Dedifferentiated amniotic fluid mesenchymal stem cell (primary cell): Measurements from ENCODE around the gene RNF10.
"Not testable (repeated sequence)": the region's sequence is repeated elsewhere in the genome, so short reads cannot be mapped to it uniquely, and the experiment has no call there.

Experiments
- DNase-seq: peaks from one replicate; pipeline ENCODE4 v3.0.0-alpha.2; 2016; ENCODE audit errors: extremely low spot score

RNF10 gene

DNA sequence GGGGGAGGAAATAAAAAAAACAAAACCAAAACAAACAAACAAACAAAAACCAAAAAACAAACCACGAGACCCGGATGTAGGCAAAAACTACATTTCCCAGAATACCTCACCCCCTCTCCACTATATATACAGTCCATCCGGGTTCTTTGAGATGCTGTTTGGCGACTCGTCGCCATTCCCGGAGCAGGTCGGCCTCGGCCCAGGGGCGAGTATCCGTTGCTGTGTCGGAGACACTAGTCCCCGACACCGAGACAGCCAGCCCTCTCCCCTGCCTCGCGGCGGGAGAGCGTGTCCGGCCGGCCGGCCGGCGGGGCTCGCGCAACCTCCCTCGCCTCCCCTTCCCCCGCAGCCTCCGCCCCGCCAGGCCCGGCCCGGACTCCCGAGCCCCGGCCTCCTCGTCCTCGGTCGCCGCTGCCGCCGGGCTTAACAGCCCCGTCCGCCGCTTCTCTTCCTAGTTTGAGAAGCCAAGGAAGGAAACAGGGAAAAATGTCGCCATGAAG is at the start of gene RNF10:
RNF10 (plus strand) TSS at position 154 of the 500 bp plus-strand sequence. CDS start 456 bp downstream, outside the sequence.
- DNase-seq = peak; percentile 91

DNA sequence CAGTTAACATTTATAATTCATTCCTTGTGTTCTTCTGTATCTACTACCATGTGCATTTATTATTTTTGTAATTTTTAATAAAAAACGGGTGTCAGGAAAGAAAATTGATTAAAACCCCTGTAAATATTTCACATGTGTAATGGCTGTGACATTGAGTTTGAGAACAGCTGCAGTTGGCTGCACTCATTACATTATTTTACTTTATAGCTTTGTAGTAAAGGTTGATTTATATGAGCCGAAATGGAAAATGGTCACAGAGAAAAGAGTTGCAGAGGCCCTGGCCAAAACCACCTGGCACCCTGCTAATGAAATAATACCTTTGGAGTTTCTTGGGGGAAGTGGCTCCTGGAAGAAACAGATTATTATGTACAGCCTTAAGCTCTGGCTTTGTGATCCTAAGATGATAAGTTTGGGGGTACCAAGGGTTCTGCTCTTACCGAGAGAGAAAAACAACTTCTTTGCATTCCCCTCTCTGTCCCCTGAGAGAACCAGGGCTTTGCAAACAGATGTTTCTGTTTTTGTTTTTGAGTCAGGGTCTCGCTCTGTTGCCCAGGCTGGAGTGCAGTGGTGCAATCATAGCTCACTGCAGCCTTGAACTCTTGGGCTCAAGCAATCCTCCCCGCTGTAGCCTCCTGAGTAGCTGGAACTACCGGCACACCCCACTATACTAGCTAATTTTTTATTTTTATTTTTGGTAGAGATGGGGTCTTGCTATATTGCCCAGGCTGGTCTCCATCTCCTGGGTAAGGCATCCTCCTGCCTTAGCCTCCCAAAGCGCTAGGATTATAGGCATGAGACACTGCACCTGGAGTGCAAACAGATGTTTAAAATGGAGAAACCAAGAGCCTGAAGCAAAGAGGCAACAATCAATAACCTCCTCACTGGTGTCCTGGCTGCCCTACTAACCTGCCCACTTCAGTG is 47.9 kb upstream of the RNF10 start:
- no peak for DNase-seq

DNA sequence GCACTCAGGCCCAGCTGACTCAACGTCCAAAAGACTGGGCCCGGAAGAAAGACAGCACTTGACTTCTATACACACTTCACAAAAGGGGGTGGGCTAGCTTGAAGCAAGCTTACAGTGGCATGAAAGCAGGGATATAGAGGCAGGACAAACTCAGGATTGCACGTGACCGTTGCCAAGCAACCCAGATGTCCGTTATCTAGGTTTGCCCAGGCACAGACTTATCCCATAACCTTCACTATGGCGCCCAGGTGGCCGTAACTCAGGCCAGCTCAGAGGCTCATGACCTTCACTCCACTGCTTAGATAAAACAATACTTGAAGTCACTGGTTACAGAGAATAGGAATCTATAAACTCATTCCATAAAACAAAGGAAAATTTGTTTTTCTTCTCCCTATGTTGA is 46.6 kb upstream of the RNF10 start:
- not testable (repeated sequence) for DNase-seq

DNA sequence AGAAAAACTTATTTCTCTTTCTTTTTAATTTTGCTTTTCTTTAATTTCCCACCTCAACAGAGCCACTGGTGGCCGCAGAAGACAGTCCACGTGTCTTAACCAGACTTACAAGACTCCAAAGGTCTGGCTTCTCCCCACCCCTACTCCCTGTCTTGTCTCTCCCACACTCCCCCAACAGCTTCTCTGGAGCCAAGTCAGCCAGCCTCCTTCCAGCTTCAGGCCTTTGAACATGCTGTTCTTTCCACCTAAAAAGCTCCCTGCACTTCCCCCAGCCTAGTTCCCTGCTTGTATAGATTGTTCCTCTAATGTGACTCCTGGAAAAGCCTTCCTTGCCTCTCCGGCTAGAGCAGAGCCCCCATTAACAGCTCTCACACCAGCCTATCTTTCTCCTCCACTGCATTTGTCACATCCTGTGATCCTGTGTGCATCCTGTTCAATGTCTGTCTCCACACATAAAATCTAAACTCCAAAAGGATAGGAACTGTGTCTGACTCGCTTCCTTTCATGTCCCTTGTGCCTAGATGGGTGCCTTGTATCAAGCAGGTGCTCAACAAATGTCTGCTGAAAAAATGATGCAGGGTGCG is 46.0 kb upstream of the RNF10 start:
- DNase-seq = no peak

DNA sequence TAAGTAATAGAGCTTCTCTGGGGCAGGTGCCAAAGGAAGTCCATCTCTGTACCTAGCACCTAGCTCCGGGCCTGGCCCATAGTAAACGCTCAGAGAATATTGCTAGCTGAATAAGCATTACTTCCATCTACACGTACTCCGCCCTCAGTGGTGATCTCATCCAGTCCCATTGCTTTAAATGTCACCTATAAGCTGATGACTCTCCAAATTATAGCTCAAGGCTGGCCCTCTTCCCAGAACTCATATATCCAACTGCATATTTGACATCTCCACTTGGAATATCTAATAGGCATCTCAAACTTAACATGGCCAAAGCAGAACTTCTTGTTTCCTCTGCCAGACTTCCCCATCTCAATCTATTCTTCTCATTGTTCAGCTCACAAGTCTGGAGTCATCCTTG is 45.1 kb upstream of the RNF10 start:
- no peak for DNase-seq

DNA sequence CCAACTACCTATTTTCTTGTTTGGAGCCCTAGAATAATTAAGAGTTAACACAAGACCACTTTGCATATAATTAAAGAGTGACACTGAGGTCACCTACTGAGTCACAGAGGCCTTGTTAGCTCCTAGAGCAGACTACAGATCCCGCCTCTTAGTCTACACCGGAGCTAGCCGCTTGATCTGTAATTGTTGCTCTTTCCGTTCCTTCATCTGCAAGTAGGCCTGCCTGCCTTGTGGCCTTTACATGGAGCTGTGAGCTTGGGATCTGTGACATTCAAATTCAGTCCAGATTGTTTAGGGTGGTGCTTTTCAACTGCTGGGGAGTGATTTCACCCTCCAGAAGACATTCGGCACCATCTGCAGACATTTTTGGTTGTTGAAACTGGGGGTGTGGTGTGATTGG is 43.8 kb upstream of the RNF10 start:
- no peak for DNase-seq

DNA sequence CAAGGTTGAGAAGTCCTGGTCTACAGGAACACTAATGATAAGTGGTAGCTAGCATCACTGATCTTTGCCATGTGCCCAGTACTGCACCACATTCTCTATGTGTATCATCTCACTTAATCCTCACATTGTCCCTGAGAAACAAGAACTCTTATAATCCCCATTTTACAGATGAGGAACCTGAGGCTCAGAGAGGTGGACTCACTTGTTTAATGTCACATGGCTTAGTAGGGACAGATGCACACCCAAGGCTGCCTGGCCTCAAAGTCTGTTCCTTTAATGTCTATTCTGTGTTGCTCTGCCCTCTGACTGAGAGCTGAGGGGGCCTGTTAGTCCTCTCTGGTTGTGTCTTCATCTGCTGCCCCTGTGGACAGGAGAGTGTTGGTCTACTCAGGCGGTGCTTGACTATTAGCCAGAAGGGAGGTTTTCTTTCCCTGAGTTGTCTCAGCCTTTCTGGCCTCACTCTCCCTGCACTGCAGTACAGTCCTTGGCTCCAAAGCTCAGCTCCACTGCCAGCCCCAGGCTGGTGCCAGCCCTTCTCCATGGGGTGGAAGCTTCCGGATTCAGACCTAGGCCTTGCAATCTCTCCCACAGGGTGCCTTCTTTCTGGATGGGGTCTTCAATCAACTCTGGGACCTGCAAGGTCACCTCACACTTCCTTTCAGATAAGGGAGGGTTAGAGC is 43.2 kb upstream of the RNF10 start:
- DNase-seq = no peak

DNA sequence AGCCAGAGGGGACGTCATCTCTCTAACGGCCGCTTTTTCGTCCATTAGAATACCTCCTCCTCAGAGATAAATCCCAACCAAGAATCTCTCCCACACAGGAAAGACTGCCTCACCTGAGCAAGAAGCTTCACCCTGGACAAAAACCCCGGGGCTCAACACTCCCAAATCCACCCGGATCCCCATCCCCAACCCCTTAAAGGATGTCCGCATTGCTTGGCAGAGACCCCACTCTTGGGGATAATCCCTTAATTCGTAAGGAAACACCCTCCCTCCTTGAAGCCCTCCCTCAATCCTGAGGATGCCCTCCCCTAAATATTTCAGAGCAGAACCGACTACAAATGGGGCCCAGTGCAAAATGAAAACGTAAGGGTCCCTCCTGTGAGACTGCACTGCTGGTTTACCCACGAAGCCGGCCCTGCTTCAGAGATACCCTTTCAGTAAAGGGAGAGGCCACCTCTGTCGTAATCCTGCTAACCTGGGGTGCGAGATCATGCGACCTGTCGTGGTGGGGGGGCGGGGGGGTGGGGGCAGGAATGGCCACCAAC is 38.9 kb upstream of the RNF10 start:
- DNase-seq = no peak

DNA sequence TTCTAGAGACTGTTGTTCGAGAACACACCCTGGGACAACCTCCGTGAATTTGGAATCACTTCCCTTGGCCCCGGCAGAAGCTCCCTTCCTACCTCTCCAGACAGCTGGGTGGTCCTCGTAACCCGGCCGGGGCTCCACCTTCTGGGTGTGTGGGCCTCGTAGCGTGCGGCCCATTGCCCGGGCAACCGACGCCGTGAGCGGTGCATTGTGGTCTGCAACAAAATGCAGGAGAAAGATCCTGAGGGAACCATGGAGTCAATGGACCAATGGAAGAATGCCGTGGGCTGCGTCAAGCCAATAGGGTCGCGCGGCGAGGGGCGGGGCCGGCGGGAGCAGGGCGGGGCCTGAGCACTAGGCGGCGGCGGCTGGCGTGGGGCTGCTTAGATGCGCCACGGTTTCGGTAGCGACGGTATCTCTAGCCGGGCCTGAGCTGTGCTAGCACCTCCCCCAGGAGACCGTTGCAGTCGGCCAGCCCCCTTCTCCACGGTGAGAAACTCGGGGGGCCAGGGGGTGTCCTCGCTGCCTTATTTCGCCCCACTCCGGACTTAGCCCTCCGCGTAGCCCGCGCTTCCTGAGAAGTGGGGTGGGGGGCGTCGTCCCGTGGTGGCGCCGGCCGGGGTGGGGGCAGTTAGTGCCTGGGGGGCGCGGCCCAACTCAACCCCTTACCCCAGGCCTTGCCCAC is 38.3 kb upstream of the RNF10 start, which contains the start of gene DYNLL1:
DYNLL1 (plus strand) TSS at position 383 of the 682 bp plus-strand sequence. CDS start 309 bp downstream, outside the sequence.
- peak; percentile 93 for DNase-seq

DNA sequence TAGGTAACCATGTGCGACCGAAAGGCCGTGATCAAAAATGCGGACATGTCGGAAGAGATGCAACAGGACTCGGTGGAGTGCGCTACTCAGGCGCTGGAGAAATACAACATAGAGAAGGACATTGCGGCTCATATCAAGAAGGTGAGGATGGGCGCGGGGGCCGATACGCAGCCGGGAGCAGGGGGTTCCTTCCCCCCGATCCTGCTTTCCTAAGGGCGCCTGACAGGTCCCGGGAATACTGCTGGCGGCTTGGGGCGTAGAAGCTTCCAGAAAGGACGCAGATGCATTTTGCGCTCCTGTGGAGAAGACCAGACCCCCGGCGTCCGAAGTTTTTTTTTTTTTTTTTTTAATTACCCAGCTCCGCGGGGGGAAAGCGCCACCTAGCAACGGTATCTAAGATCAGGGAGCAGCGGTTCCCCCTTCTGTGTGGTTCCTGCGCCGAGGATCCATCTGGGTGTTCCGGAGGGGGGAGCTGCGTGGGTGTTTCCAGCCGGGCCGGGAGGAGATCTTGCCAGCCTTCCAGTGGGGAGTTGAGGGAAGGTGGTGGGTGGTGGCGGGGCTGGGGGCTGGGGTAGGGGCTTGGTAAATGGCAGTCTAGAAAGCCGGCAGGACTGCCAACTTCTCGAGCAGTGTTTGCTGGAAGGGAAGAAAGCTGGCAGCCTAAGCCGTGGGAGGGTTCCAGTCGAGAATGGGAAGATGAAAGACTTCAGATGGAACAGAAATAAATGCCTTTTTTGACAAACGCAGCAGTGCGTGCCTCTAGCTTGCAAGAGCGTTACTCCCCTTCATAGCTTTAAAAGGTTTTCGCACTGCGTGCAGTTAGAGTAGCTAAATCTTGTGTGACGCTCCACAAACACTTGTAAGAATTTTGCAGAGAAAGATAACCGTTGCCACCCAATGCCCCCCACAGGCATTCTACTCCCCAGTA is 37.5 kb upstream of the RNF10 start:
- peak; percentile 20 for DNase-seq

DNA sequence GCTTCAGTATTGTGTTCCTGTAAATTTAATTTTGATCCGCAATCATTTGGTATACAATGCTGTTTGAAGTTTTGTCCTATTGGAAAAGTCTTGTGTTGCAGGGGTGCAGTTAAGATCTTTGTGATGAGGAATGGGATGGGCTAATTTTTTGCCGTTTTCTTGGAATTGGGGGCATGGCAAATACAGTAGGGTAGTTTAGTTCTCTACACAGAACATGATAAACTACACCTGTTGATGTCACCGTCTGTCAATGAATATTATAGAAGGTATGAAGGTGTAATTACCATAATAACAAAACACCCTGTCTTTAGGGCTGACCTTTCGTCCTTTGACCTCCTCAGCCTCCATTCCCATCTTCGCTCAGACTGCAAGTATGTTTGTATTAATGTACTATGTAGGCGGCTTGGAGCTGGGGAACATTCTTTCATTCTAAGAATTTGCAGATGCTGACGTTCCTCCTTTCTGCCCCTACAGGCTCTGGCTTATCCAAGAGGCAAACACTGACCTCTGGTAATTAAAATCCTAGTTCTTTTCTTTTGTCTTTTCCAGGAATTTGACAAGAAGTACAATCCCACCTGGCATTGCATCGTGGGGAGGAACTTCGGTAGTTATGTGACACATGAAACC is 36.5 kb upstream of the RNF10 start:
- no peak for DNase-seq

DNA sequence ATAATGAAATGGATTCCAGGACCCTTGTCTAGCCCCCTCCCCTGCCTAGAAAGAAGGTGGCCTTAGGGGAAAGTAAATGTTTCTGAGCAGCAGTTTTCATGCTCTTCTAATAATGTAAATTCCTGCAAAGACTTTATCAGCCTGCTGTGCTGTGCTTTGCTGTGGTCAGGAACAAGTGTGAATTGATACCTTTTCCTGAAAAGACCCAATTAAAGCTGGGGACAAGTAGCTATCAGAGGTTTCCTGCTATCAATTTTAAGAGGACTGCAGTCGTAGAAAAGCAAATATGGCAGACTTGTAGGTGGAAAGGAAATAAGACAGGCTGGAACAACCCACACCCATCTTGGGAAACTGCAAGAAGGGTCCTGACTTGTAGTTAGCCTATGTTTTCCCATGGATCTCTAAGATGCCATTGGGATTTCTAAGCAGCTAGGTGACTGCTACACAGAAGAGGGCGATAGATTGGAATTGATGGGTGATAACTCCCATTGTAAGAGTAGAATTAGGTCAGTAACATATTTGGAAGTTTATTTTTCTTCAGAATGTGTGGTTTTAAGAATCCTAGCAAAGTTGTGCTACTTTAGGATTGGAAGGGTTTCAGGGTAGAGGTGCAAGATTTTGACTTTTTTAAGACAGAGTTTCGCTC is 35.2 kb upstream of the RNF10 start:
- no peak for DNase-seq

DNA sequence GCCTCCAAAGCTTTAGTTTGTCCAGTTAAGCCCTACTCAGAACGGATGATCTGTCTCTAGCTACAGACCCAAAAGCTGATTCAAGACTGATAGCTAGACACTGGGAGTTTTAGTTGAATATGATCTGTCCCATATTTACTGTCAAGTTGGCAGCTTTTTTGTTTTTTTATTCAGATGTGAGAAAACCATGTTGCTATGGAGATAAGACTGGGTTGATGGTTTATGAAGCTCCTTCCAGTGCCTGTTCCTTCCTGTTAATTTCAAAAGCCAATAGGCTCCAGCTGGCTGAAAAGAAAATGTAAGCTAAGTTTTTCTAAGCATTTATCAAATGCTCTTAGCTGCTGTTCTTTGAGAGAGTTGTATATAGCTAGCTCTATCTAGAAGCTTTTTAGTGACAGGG is 33.6 kb upstream of the RNF10 start:
- DNase-seq = no peak

DNA sequence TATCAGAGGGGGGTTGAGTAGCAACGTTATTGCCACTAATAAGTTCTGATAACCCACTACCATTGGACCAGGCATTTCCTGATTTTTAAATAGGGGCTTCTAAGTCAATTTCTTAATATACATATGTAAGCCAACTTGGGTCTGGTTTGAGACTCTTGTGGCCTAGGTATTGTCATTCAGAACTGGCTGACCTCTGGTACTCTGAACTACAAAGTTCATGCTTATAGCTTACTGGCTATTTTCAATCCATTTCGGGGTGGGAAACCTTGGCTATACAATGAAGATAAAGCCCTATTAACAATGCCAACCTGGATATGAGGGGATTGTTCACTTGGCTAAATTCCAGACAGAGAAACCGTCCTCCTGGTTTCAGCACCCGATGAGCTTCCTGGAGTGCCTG is 29.6 kb upstream of the RNF10 start:
- no peak for DNase-seq

DNA sequence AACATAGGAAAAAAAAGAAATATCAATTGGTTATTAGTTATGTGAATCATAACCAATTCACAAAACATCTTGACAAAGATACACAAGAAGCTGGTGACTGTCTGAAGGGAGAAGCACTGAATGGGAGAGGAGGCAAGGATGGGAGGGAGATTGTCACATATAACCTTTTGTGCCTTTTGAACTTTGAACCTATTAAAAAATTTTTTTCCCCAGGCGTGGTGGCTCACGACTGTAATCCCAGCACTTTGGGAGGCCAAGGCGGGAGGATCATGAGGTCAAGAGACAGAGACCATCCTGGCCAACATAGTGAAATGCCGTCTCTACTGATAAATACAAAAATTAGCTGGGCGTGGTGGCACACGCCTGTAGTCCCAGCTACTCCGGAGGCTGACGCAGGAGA is 25.6 kb upstream of the RNF10 start:
- no peak for DNase-seq

DNA sequence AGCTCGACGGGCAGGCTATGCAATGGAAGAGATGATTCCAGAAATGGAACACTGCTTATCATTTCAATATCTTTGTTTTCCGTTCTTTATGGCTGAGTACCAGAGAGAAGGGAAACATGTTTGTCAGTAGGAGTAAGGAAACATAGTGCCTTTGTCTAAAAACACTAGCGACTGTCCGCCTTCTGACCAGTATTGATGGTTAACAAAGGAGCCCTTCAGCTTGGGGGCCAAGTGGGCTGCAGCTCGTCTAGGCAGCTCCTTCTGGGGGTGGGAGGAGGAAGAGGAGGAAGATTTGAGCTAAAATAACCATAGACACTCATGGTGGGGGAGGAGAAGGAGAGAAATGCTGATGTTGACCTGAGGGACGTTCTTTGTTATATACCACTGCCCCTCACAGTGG is 20.2 kb upstream of the RNF10 start:
- DNase-seq = no peak

DNA sequence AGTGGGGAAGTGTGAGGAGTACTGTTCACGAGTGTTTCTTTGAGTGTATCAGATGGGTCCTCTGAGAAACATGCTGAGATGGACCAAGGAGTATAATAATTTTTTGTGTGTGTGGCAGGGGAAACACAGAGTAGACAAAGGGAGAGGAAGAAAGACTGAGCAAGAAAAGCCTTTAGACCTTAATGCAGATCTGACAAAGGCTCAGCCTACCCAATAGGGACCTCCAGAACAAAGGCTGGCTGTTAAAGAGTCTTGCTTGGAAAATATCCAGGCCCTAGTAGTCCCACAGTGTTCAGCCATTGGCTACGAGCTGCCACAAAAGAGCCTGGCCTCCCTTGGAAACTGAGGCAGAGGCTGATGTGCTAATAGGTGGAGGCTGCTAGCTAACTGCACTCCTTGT is 18.7 kb upstream of the RNF10 start:
- DNase-seq = no peak

DNA sequence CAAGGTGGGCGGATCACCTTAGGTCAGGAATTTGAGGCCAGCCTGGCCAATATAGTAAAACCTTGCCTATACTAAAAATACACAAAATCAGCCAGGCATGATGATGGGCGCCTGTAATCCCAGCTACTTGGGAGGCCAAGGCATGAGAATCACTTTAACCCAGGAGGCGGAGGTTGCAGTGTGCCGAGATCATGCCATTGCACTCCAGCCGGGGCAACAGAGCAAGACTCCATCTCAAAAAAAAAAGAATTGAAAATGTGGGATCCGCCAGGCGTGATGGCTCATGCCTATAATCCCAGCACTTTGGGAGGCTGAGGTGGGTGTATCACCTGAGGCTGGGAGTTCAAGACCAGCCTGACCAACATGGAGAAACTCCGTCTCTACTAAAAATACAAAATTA is 14.8 kb upstream of the RNF10 start:
- not testable (repeated sequence) for DNase-seq

DNA sequence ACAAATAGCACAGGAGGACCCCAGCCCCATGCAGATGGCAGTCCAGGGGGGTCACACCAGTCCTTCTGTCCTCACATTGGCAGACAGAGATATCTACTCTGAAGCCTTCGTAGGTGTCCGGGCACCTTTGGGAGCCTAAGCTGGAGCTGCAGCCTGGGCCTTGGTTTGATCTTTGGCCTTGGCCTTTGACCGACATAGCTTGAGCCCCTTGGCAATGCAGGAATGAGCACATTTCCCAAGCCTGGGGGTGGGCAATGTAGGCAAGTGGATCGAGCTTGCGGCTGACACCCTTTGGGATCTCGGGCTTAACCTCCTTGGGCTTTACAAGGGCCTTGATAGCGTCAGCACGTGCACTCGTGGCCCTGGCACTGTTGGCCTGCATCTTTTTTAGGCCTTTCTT is 11.6 kb upstream of the RNF10 start:
- no peak for DNase-seq
